Measurements from ENCODE around the gene MED13L. TPM values are rescaled to one million over a fixed set of nuclear protein-coding genes. Genes with fewer than 3 reads are reported as not detected.

The MED13L gene
- total and polyA plus RNA-seq, 2 donors (not counting 1 experiment from before 2014, with no cell fraction given), result 20.3 to 207 TPM

GRCh38 chr12:116050275-116050674 lies 227.2 kb downstream of the MED13L start:
- DNase-seq (no peak), ATAC-seq (ENCODE audit: low read depth) (no peak)
- H4K20me1 ChIP-seq (ENCODE audit: control insufficient read depth, insufficient read depth, low read length, poor library complexity, severe bottlenecking), result peaks cover 19% of the 10 kb centered on the region
- Mint-ChIP-seq H3K27me3 (no peaks in the 10 kb centered on the region), H3K9me3 (ENCODE audit: insufficient read depth) (no peaks in the 10 kb centered on the region), H3K4me1 (peaks cover 48% of the 10 kb centered on the region), H3K4me3 (no peak overlapping the region), H3K27ac (no peak overlapping the region)
- ChIA-PET CTCF (no interaction called here), POLR2A (no interaction called here)
- no peak overlapping the region for H3K4me3 ChIP-seq (ENCODE audit: control extremely low read depth in 1 of 5, extremely low read depth in 1 of 5, insufficient read depth in 1 of 5, low read depth in 2 of 5, low read length in 4 of 5)
- H3K9me3 ChIP-seq (ENCODE audit: control extremely low read depth in 1 of 3, control insufficient read depth in 2 of 3, insufficient read depth in 1 of 3, low read length in 2 of 3), result no peaks in the 10 kb centered on the region
- intact Hi-C loops (cut with micrococcal nuclease), result no loop called here
- H2AFZ ChIP-seq (ENCODE audit: insufficient read depth, low read depth, low read length, poor library complexity, severe bottlenecking), result no peak overlapping the region
- H3K27ac ChIP-seq (ENCODE audit: low read length in 2 of 2), result no peak overlapping the region
- no peaks in the 10 kb centered on the region for H3K27me3 ChIP-seq (replicated peaks in 1 of 4; ENCODE audit: control extremely low read depth in 1 of 4, control insufficient read depth in 3 of 4, insufficient read depth in 4 of 4, low read length in 3 of 4)
- peaks cover 6 to 10% of the 10 kb centered on the region in 2 donors for H3K4me1 ChIP-seq (ENCODE audit: control insufficient read depth in 2 of 2, insufficient read depth in 2 of 2, low read length in 2 of 2)
- peak overlapping the region; percentile 18 for H3K4me2 ChIP-seq (replicated peaks; ENCODE audit: low read depth, low read length, poor library complexity, severe bottlenecking)
- TF ChIP-seq CTCF (IDR thresholded peaks at IDR 0.05), result no peak
- no peak for TF ChIP-seq EZH2 (IDR thresholded peaks at IDR 0.05; ENCODE audit: borderline replicate concordance, insufficient read depth, low read depth, low read length, poor library complexity, severe bottlenecking)
- H3K9ac ChIP-seq (ENCODE audit: low read length), result no peak overlapping the region
- peaks cover 81% of the 10 kb centered on the region for H3K79me2 ChIP-seq (ENCODE audit: control insufficient read depth, insufficient read depth, low read length)
- WGBS (ENCODE audit: insufficient coverage), result no CpG with 5 or more reads among the region's 5 CpGs
- H3K36me3 ChIP-seq (replicated peaks in 1 of 2; ENCODE audit: control extremely low read depth in 1 of 2, control insufficient read depth in 1 of 2, extremely low read depth in 1 of 2, insufficient read depth in 2 of 2, low read length in 1 of 2), result peaks cover 0 to 3% of the 10 kb centered on the region in 2 experiments

GRCh38 chr12:116048879-116049278 lies 228.6 kb downstream of the MED13L start:
- H3K4me1 Mint-ChIP-seq, result peaks cover 46% of the 10 kb centered on the region
- POLR2A ChIA-PET, result no interaction called here
- ATAC-seq (ENCODE audit: low read depth) (no peak), DNase-seq (no peak)
- no peaks in the 10 kb centered on the region for H3K9me3 Mint-ChIP-seq (ENCODE audit: insufficient read depth)
- no peaks in the 10 kb centered on the region for H3K27me3 Mint-ChIP-seq
- H3K4me3 Mint-ChIP-seq, result no peak overlapping the region
- H3K4me1 ChIP-seq (ENCODE audit: control insufficient read depth in 2 of 2, insufficient read depth in 2 of 2, low read length in 2 of 2), result peaks cover 6 to 10% of the 10 kb centered on the region in 2 donors
- no peaks in the 10 kb centered on the region for H3K27me3 ChIP-seq (replicated peaks in 1 of 4; ENCODE audit: control extremely low read depth in 1 of 4, control insufficient read depth in 3 of 4, insufficient read depth in 4 of 4, low read length in 3 of 4)
- no peak overlapping the region for H3K27ac ChIP-seq (ENCODE audit: low read length in 2 of 2)
- H3K9ac ChIP-seq (ENCODE audit: low read length), result no peak overlapping the region
- TF ChIP-seq CTCF (IDR thresholded peaks at IDR 0.05) (no peak), EZH2 (IDR thresholded peaks at IDR 0.05; ENCODE audit: borderline replicate concordance, insufficient read depth, low read depth, low read length, poor library complexity, severe bottlenecking) (no peak)
- H3K79me2 ChIP-seq (ENCODE audit: control insufficient read depth, insufficient read depth, low read length), result peaks cover 83% of the 10 kb centered on the region
- H3K36me3 ChIP-seq (replicated peaks in 1 of 2; ENCODE audit: control extremely low read depth in 1 of 2, control insufficient read depth in 1 of 2, extremely low read depth in 1 of 2, insufficient read depth in 2 of 2, low read length in 1 of 2), result peaks cover 0 to 3% of the 10 kb centered on the region in 2 experiments
- no peak overlapping the region for H2AFZ ChIP-seq (ENCODE audit: insufficient read depth, low read depth, low read length, poor library complexity, severe bottlenecking)
- no peaks in the 10 kb centered on the region for H3K9me3 ChIP-seq (ENCODE audit: control extremely low read depth in 1 of 3, control insufficient read depth in 2 of 3, insufficient read depth in 1 of 3, low read length in 2 of 3)
- no peak overlapping the region for H3K4me3 ChIP-seq (ENCODE audit: control extremely low read depth in 1 of 5, extremely low read depth in 1 of 5, insufficient read depth in 1 of 5, low read depth in 2 of 5, low read length in 4 of 5)
- H3K4me2 ChIP-seq (replicated peaks; ENCODE audit: low read depth, low read length, poor library complexity, severe bottlenecking), result no peak overlapping the region
- no peak overlapping the region for H3K27ac Mint-ChIP-seq
- peaks cover 27% of the 10 kb centered on the region for H4K20me1 ChIP-seq (ENCODE audit: control insufficient read depth, insufficient read depth, low read length, poor library complexity, severe bottlenecking)
- intact Hi-C loops (cut with micrococcal nuclease), result no loop called here
- CTCF ChIA-PET, result no interaction called here

All from B cell (primary cell).